Body of pancreas (tissue), 4 donors: Measurements from ENCODE around the gene SERTM2. TPM values are rescaled to one million over a fixed set of nuclear protein-coding genes. Genes with fewer than 3 reads are reported as not detected.
A peak's percentile ranks its signal among the peaks of the same experiment; 100 is the strongest.

Experiments used
- ATAC-seq: fragments of 150-250 bp; one replicate; pipeline ENCODE4 v1.9.1; 2016
- DNase-seq, 4 donors: peaks; one replicate each; pipeline ENCODE4 v3.0.0-alpha.2; 2019
- H3K27ac ChIP-seq, 4 donors: fragments of 200-600 bp; sonication (generic); 1 replicate in 3 of 4; 2 replicates in 1 of 4; pipeline versions ENCODE4 v1.5.1 to v1.6.1; 2016 to 2019; ENCODE audit warnings: mild to moderate bottlenecking in 1 of 4, mixed read lengths in 1 of 4, moderate library complexity in 1 of 4
- H3K27me3 ChIP-seq, 2 donors: fragments of 200-600 bp; sonication (generic); one replicate each; pipeline ENCODE4 v1.6.0; 2016; ENCODE audit warnings: mild to moderate bottlenecking in 1 of 2
- H3K36me3 ChIP-seq, 2 donors: fragments of 200-600 bp; sonication (generic); replicated peaks in 1 of 2; 2 replicates each; pipeline ENCODE4 v1.5.1; 2016; ENCODE audit warnings: low read depth in 2 of 2; ENCODE audit not compliant: insufficient read depth in 1 of 2
- H3K4me1 ChIP-seq: fragments of 200-600 bp; sonication (generic); one replicate; pipeline ENCODE4 v1.6.0; 2016
- H3K4me3 ChIP-seq, 2 donors: fragments of 200-600 bp; sonication (generic); 1 replicate in 1 of 2; 2 replicates in 1 of 2; pipeline ENCODE4 v1.5.1; 2016 to 2019
- H3K9me3 ChIP-seq, 3 donors: fragments of 200-600 bp; sonication (generic); 1 replicate in 2 of 3; 2 replicates in 1 of 3; pipeline ENCODE4 v1.5.1; 2016
- CTCF ChIP-seq, 7 experiments: fragments of 450-650 bp in 4 of 7; fragments of 200-600 bp in 3 of 7; sonication (generic) in 3 of 7; IDR thresholded peaks; one replicate each; pipeline ENCODE4 v1.5.1; 2016 to 2019; ENCODE audit warnings: antibody characterized with exemption in 7 of 7
- POLR2A ChIP-seq, 3 donors: fragments of 450-650 bp; IDR thresholded peaks; one replicate each; pipeline ENCODE4 v1.6.1; 2016; ENCODE audit warnings: antibody characterized with exemption in 3 of 3, mild to moderate bottlenecking in 2 of 3
- WGBS, 2 donors: methylation state at CpG; one replicate each; pipeline ENCODE4 v1.1.5; 2017; 5-methylcytosine and 5-hydroxymethylcytosine counted together
- intact Hi-C: fragments of 100-400 bp; cut with DNase I; formaldehyde crosslinking; loops from one replicate; pipeline ENCODE4 v1.15.1; 2023
- total RNA-seq, 2 donors: library from RNA; depleted of rRNA; stranded (reverse); fragments of >200 nt; gene quantifications; one replicate each; pipeline ENCODE4 v1.1.0, GENCODE V29; 2016

The SERTM2 gene
- total RNA-seq, 2 donors from 2014 or later, result not detected

GRCh38 chrX:111567542-111568255 is 56.3 kb downstream of the SERTM2 start:
- Histone ChIP-seq H3K27me3 (no peaks in the 10 kb centered on the region), H3K4me3 (no peak overlapping the region), H3K27ac (no peak overlapping the region), H3K9me3 (no peaks in the 10 kb centered on the region), H3K36me3 (no peaks in the 10 kb centered on the region), H3K4me1 (no peaks in the 10 kb centered on the region)
- TF ChIP-seq POLR2A (IDR thresholded peaks at IDR 0.05), result no peak
- ATAC-seq (no peak), DNase-seq (no peak)
- WGBS, 2 donors, result 32 to 40% methylated on average over 6 of the region's 6 CpGs
- intact Hi-C loops, result no loop called here

- H3K36me3 ChIP-seq, result no peaks in the 10 kb centered on the region
- 22 to 47% methylated on average over 4 of the region's 4 CpGs for WGBS, 2 donors
- intact Hi-C loops, result no loop called here
- DNase-seq (peak; percentile 6 to 20 (median 12)), ATAC-seq (no peak)
- no peak overlapping the region for H3K4me3 ChIP-seq
- TF ChIP-seq CTCF (IDR thresholded peaks at IDR 0.05) (peak in 2 of 7 experiments; percentile 14 to 21), POLR2A (IDR thresholded peaks at IDR 0.05) (no peak)
- no peak overlapping the region for H3K27ac ChIP-seq
- H3K27me3 ChIP-seq, result no peaks in the 10 kb centered on the region
- H3K4me1 ChIP-seq, result no peaks in the 10 kb centered on the region
- no peaks in the 10 kb centered on the region for H3K9me3 ChIP-seq
These were observed 56.9 kb downstream of the SERTM2 start for GRCh38 chrX:111568354-111568753.

GRCh38 chrX:111568817-111569216 is 57.4 kb downstream of the SERTM2 start:
- DNase-seq (no peak), ATAC-seq (no peak)
- H3K36me3 ChIP-seq, result no peaks in the 10 kb centered on the region
- intact Hi-C loops, result no loop called here
- no peaks in the 10 kb centered on the region for H3K27me3 ChIP-seq
- H3K27ac ChIP-seq, result no peak overlapping the region
- H3K9me3 ChIP-seq, result no peaks in the 10 kb centered on the region
- H3K4me1 ChIP-seq, result no peaks in the 10 kb centered on the region
- 19 to 71% methylated on average over 1 of the region's 1 CpG for WGBS, 2 donors
- no peak overlapping the region for H3K4me3 ChIP-seq
- TF ChIP-seq CTCF (IDR thresholded peaks at IDR 0.05) (no peak), POLR2A (IDR thresholded peaks at IDR 0.05) (no peak)

Other genes with a start within 250 kb of the SERTM2 start
- 1 to 10 TPM; 1.8 to 6.9 TPM for gene CAPN6, start 241.2 kb upstream of the SERTM2 start, total RNA-seq
- gene DCX, start 99.5 kb upstream of the SERTM2 start, total RNA-seq, result under 1 TPM in 1 of 2 donors, not detected in 1; under 0.01 TPM
- gene ALG13, start 169.5 kb downstream of the SERTM2 start, total RNA-seq, result 100 to 1,000 TPM in 1 of 2 donors, 10 to 100 TPM in 1; 49.8 to 108 TPM